HAP-1 (cell line): Measurements from ENCODE around the gene MMP25.
A peak's percentile ranks its signal among the peaks of the same experiment; 100 is the strongest.

Experiments used
- DNase-seq, 2 experiments: peaks; one replicate each; pipeline ENCODE4 v3.0.0-alpha.2; 2016 to 2020; ENCODE audit warnings: low spot score in 2 of 2
- H3K27me3 ChIP-seq: fragments of 250-450 bp; sonication (Bioruptor Pico); 2 replicates; pipeline ENCODE4 v1.5.1; 2020; ENCODE audit warnings: low read depth, mild to moderate bottlenecking, moderate library complexity
- H3K36me3 ChIP-seq: fragments of 250-450 bp; sonication (Bioruptor Pico); replicated peaks from 2 replicates; pipeline ENCODE4 v1.5.1; 2020; ENCODE audit warnings: mild to moderate bottlenecking
- H3K4me1 ChIP-seq: fragments of 250-450 bp; sonication (Bioruptor Pico); 2 replicates; pipeline ENCODE4 v1.5.1; 2020; ENCODE audit warnings: mild to moderate bottlenecking
- H3K4me3 ChIP-seq: fragments of 250-450 bp; sonication (Bioruptor Pico); 2 replicates; pipeline ENCODE4 v1.5.1; 2020; ENCODE audit warnings: mild to moderate bottlenecking, moderate library complexity
- H3K9me3 ChIP-seq: fragments of 250-450 bp; sonication (Bioruptor Pico); 2 replicates; pipeline ENCODE4 v1.5.1; 2020; ENCODE audit warnings: mild to moderate bottlenecking, moderate library complexity
- in situ Hi-C: fragments of 300-500 bp; cut with MboI; formaldehyde crosslinking; loops from 3 replicates; pipeline ENCODE4 v1.14.3; 2020; ENCODE audit warnings: low sequenced_read_pairs, inconsistent platforms, mixed read lengths

Gene MMP25

GRCh38 chr16:3022208-3022683 is 24.1 kb upstream of the MMP25 start:
- peak; percentile 48 to 82 for DNase-seq
- in situ Hi-C loops: loop anchor here (5.0 kb wide), 1 partner anchor 50 kb away; no protein-coding TSS in a partner anchor
- H3K4me3 ChIP-seq: peak overlapping the region; percentile 90
- peaks cover 22% of the 10 kb centered on the region for H3K4me1 ChIP-seq
- no peaks in the 10 kb centered on the region for H3K27me3 ChIP-seq
- peaks cover 24% of the 10 kb centered on the region for H3K36me3 ChIP-seq
- H3K9me3 ChIP-seq: no peaks in the 10 kb centered on the region

- in situ Hi-C loops: loop anchor here (5.0 kb wide), 1 partner anchor 51 kb away; no protein-coding TSS in a partner anchor
- Histone ChIP-seq H3K4me1 (peaks cover 23% of the 10 kb centered on the region), H3K4me3 (peak overlapping the region; percentile 90), H3K36me3 (peaks cover 26% of the 10 kb centered on the region), H3K27me3 (no peaks in the 10 kb centered on the region), H3K9me3 (no peaks in the 10 kb centered on the region)
- peak in 1 of 2 experiments; percentile 58 for DNase-seq
These were observed 23.5 kb upstream of the MMP25 start for GRCh38 chr16:3022684-3023414.

DNA sequence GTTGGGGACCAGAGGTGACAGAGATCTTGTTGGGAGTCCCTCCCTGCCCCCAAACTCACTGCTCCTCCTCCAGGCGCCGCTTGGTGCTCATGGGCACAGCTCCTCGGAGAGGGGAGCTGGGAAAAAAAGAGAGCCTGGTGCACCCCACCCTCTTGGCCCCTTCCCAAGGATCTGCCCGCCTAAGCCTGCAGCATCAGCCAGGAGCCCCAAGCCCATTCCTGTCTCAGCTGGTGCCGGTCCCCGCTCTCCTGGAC is 23.0 kb upstream of the MMP25 start:
- DNase-seq: no peak
- H3K36me3 ChIP-seq: peaks cover 26% of the 10 kb centered on the region
- peak overlapping the region; percentile 90 for H3K4me3 ChIP-seq
- H3K27me3 ChIP-seq: no peaks in the 10 kb centered on the region
- H3K4me1 ChIP-seq: peaks cover 25% of the 10 kb centered on the region
- H3K9me3 ChIP-seq: no peaks in the 10 kb centered on the region
- in situ Hi-C loops: loop anchor here (5.0 kb wide), 1 partner anchor 51 kb away; no protein-coding TSS in a partner anchor

DNA sequence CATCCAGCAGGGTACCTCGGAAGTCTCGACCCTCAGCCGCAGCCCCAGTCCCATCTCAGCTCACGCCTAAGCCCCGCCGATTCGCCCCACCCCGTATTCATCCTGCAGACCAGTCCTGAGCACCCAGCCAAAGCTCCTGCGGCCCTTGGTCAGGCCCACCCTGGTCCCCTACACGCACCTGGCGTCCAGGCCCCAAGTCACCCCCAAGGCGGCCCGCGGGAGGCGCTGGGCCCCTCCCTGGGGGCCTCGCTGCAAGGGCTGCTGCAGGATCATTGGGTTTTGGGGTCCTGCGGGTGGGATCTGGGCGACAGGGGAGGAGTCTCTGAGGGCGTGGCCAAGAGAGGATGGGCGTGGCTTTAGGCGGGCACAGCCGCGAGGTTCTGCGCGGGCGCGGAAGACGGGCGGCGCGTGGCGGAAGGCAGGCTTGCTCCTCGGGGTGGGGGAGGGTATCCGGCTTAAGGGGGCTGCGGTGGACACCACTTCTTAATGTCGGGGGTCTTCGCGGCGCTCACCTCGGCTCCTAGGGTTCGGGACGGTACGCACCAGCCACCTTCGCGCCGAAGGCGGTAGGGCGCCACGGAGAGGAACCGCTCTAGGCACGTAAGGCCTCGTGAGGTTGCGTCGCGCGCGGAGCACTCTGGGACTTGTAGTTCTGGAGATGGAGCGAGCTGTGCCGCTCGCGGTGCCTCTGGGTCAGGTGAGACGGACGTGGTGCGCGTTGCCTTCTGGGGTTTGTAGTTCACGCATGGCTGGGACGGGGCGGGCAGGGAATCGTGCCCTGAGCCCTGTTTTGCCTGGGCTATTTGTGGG is 22.5 kb upstream of the MMP25 start, which contains the start of the genes HCFC1R1 and THOC6:
TSS of gene HCFC1R1 (minus strand) at position 274 of the 810 bp plus-strand sequence. CDS start at position 273, 1 bp downstream.
TSS of gene THOC6 (plus strand) at position 367 of the 810 bp plus-strand sequence. CDS start at position 659, 292 bp downstream.
- peak; percentile 97 to 98 for DNase-seq
- Histone ChIP-seq H3K9me3 (no peaks in the 10 kb centered on the region), H3K4me3 (peak within 1 kb of the TSS; percentile 90), H3K4me1 (peaks cover 25% of the 10 kb centered on the region), H3K36me3 (peaks cover 26% of the 10 kb centered on the region), H3K27me3 (peaks cover 4% of the 10 kb centered on the region)
- in situ Hi-C loops: loop anchor here (5.0 kb wide), 1 partner anchor 52 kb away; no protein-coding TSS in a partner anchor

- H3K4me3 ChIP-seq: no peak overlapping the region
- in situ Hi-C loops: no loop called here
- DNase-seq: no peak
- H3K4me1 ChIP-seq: peaks cover 25% of the 10 kb centered on the region
- peaks cover 26% of the 10 kb centered on the region for H3K36me3 ChIP-seq
- peaks cover 18% of the 10 kb centered on the region for H3K27me3 ChIP-seq
- no peaks in the 10 kb centered on the region for H3K9me3 ChIP-seq
These were observed 21.0 kb upstream of the MMP25 start for GRCh38 chr16:3025032-3026002.

- no peak for DNase-seq
- Histone ChIP-seq H3K9me3 (no peaks in the 10 kb centered on the region), H3K4me3 (no peak overlapping the region), H3K27me3 (peaks cover 23% of the 10 kb centered on the region), H3K36me3 (peaks cover 26% of the 10 kb centered on the region), H3K4me1 (peaks cover 25% of the 10 kb centered on the region)
- in situ Hi-C loops: no loop called here
These were observed 20.4 kb upstream of the MMP25 start for GRCh38 chr16:3026003-3026378.

- Histone ChIP-seq H3K36me3 (peaks cover 22% of the 10 kb centered on the region), H3K27me3 (peaks cover 24% of the 10 kb centered on the region), H3K4me1 (peaks cover 21% of the 10 kb centered on the region), H3K4me3 (no peak overlapping the region), H3K9me3 (no peaks in the 10 kb centered on the region; the same call in 1 of the 2 replicates)
- DNase-seq: no peak
- in situ Hi-C loops: no loop called here
These were observed 19.5 kb upstream of the MMP25 start for GRCh38 chr16:3026609-3027488.

- Histone ChIP-seq H3K36me3 (peaks cover 19% of the 10 kb centered on the region), H3K27me3 (peaks cover 30% of the 10 kb centered on the region), H3K4me3 (no peak overlapping the region), H3K4me1 (peaks cover 15% of the 10 kb centered on the region), H3K9me3 (no peaks in the 10 kb centered on the region; the same call in 1 of the 2 replicates)
- DNase-seq: no peak
- in situ Hi-C loops: no loop called here
These were observed 18.9 kb upstream of the MMP25 start for GRCh38 chr16:3027489-3027795.

DNA sequence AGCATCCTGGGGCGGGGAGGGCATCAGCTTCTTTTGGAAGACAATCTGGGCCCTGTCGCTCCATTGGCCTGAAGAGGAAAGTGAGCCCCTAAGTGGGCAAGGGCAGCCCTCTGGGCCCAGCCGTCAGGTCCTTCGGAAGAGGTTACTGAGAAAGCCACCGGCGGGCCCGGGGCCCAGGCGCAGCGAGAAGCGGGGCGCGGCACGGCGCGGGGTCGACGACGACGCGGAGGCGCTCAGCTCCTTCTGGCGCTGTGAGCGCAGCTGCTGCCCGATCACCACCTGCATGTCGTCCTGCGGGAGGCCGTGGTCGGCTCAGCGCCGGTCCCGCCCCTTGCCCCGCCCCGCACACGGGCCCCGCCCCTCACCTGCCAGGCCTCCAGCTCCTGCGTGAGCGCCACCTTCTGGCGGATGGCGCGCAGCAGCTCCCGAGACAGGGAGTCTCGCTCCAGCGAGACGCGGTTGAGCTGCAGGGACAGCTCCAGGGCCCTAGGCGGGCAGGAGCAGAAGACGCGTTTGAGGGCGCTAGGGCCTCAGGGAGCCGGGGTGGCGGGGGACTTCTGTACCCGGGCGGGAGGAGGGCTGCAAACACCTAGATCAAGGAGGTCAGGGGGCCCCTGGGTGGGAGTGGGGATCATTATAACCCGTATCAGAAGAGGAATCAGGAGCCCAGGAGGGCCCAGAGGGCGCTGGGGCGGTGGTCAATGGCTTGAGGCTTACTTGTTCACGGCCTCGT is 18.2 kb upstream of the MMP25 start:
- no peak overlapping the region for H3K4me3 ChIP-seq
- peaks cover 19% of the 10 kb centered on the region for H3K36me3 ChIP-seq
- peak; percentile 77 to 93 for DNase-seq

GRCh38 chr16:3028716-3029319 is 17.5 kb upstream of the MMP25 start:
- H3K9me3 ChIP-seq: no peaks in the 10 kb centered on the region; the same call in 1 of the 2 replicates
- DNase-seq: no peak
- H3K36me3 ChIP-seq: peaks cover 19% of the 10 kb centered on the region
- H3K4me1 ChIP-seq: peaks cover 3% of the 10 kb centered on the region; the same call in 1 of the 2 replicates
- no peak overlapping the region for H3K4me3 ChIP-seq
- peaks cover 44% of the 10 kb centered on the region for H3K27me3 ChIP-seq
- in situ Hi-C loops: no loop called here

More for the DNA sequence above, 18.2 kb upstream of the MMP25 start:
- Histone ChIP-seq H3K27me3 (peaks cover 37% of the 10 kb centered on the region), H3K4me1 (peaks cover 8% of the 10 kb centered on the region), H3K9me3 (no peaks in the 10 kb centered on the region; the same call in 1 of the 2 replicates)
- in situ Hi-C loops: no loop called here

- Histone ChIP-seq H3K4me3 (no peak overlapping the region), H3K27me3 (peaks cover 52% of the 10 kb centered on the region), H3K4me1 (peaks cover 3% of the 10 kb centered on the region; the same call in 1 of the 2 replicates), H3K36me3 (peaks cover 19% of the 10 kb centered on the region), H3K9me3 (no peaks in the 10 kb centered on the region; the same call in 1 of the 2 replicates)
- peak in 1 of 2 experiments; percentile 46 for DNase-seq
- in situ Hi-C loops: no loop called here
These were observed 16.7 kb upstream of the MMP25 start for GRCh38 chr16:3029491-3030221.
